GM03348 (cell line): Measurements from ENCODE around the gene MNAT1.
"Not testable (repeated sequence)": the region's sequence is repeated elsewhere in the genome, so short reads cannot be mapped to it uniquely, and the experiment has no call there.

Experiments used
- DNase-seq: peaks from one replicate; pipeline ENCODE4 v3.0.0; 2012; ENCODE audit warnings: low spot score

The MNAT1 gene

GRCh38 chr14:60738843-60739508 lies 4.4 kb downstream of the MNAT1 start:
- no peak for DNase-seq

GRCh38 chr14:60744566-60744965 lies 10.0 kb downstream of the MNAT1 start:
- no peak for DNase-seq

DNA sequence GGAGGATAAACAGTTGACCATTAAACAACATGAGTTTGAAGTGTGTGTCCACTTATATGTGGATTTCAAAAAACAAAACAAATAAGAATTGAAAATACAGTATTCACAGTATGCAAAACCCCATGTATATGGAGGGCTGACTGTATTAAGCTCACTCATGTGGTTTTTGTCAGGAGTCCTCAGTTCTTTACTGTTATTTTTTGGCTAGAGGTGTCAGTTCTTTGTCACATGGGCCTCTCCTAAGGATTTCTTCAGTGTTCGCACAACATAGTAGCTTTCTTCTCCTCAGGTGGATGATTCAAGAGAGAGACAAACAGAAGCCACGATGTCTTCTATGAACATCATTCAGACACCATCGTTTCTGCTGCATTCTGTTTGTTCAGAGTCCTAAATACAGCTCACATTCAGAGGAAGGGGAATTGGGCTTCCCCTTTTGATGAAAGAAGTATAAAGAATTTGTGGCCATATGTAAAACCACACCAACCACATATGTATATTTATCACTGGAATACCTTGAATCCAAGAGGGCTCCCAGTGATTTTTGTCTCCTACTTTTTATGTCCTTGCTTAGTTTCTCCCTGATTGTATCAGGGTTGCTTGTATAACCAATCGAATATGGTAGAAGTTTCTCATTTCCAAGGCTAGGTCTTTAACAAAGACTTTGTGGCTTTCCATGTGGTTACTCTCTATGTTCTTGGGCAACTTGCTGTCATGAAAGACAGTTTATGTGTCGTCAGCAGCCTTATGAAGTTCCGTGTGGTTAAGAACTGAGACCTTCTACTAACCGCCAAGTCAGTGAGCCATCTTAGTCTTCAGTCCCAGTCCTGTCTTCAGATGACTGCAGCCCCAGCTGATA lies 18.9 kb downstream of the MNAT1 start:
- no peak for DNase-seq

- no peak for DNase-seq
These were observed 22.3 kb downstream of the MNAT1 start for GRCh38 chr14:60756847-60757246.

DNA sequence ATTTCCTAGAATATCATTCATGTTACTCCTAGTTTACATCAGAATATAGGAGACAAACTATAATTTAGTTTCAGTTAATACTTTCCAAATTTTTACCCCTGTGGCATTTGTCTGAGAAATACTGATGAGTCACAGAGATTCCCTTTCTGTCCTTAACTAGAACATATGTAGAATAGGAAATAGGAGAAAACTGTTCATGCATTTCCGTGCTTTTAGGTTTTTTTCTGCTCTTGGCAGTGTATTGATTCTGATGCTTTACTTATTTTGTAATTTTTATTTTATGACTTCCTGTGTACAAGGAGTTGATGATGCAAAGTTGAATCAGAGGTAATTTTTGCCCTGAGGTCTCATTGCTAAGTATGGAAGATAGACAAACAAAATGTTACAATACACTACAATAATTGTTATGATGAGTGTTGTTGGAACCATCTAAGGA lies 23.0 kb downstream of the MNAT1 start:
- DNase-seq = peak; percentile 61

DNA sequence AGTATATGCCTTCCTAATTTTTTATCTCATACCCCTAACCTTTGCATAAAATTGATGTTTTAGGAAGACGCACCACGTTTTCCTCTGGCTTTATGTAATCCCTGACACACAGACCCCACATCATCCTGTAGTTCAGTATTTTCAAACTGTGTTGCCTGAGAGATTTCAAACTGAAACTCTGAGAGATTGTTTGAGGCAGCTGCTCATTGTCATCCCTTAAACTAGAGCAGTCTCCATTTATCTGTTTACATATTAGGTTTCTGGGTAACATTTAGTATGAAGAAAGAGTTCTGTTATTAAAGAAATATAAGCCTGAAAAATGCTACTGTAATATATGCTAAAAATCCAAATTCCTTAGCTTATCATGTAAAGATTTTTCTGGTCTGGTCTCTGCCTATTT lies 24.3 kb downstream of the MNAT1 start:
- DNase-seq = no peak

DNA sequence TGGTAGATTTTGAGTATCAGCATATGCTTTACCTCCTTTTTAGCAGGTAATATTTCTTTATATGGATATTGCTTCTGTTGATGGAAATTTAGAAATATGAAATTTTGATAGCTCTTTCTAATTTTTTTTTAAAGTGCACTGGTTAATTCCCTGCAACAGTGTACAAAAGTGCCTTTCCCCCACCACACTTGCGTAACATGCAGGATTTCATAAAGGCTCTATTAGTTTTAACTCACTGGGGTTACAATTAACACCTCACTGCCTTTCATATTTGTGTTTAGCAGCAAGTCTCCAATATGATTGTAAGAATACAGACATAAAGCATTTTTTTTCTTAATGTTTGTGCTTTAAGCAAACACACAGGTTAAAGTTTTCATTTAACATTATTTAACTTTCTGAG lies 25.6 kb downstream of the MNAT1 start:
- no peak for DNase-seq

GRCh38 chr14:60760644-60761364 lies 26.2 kb downstream of the MNAT1 start:
- no peak for DNase-seq

DNA sequence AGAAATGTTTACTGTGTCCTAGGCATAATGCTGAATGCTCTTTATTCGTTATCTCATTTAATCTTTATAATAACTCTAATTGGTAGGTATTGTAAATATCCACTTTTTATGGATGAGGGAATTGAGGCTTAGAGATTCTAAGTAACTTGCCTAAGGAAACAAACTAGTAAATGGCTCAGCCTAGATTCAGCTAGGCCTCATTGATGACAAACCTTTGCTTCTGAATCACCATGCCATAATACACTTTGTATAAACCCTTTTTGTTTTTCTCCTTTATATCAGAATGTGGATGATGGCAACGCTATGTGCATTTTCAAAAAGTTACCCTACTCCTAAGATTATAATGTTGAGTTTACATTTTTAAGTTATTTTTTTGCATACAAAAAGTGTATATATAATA lies 34.0 kb downstream of the MNAT1 start:
- DNase-seq = no peak

DNA sequence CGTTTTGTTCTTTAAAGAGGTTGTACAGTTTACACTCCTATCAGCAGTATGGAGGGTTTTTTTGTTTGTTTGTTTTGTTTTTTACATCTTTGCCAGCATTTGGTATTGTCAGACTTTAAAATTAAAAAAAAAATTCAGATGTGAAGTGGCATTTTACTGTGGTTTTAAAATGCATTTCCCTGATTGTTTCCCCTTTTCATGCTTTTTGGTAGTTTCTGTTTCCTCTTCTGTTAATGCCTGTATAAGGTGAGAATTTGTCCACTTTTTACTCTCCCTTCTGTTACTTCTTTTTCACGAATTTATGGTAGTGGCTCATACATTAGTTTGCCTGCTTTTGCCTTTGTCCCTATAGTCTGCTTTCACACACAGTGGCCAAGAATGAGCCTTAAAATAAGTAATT lies 36.6 kb downstream of the MNAT1 start:
- DNase-seq = no peak

DNA sequence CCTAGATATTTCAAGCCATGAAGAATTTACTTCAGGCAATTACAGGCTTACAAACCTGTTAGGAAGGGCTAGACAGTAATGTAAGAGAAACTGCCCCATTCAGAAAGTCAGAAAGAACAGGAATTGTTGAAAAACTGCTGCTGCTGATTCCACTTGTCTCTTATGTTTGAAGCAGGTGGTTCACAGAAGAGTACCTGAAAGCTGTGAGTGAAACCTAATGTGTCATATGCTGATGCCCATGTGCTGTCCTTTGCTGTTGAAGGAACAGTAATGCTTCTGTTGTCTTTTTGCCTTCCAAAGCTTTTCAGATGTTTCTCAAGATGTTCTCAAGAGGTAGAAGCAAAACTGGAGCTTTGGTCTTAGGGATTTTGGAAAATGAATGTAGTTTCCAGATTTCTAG lies 39.0 kb downstream of the MNAT1 start:
- no peak for DNase-seq

DNA sequence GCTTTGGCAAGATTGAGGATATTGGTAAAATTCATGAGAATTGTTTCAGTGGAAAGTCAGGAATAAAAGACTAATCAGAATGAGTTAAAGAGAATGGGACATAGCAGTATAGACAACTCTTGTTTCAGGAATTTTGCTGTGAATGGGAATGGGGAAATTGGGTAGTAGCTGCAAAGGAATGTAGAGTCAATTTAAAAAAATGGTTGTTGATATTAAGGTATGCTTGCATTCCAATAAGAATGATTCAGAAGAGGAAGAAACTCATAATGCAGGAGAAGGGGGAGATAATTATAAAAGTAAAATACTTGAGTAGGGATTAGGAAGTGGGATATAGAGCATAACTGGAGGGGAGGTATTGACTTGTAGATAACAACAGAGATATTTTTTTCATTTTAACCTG lies 40.7 kb downstream of the MNAT1 start:
- DNase-seq = peak; percentile 65

DNA sequence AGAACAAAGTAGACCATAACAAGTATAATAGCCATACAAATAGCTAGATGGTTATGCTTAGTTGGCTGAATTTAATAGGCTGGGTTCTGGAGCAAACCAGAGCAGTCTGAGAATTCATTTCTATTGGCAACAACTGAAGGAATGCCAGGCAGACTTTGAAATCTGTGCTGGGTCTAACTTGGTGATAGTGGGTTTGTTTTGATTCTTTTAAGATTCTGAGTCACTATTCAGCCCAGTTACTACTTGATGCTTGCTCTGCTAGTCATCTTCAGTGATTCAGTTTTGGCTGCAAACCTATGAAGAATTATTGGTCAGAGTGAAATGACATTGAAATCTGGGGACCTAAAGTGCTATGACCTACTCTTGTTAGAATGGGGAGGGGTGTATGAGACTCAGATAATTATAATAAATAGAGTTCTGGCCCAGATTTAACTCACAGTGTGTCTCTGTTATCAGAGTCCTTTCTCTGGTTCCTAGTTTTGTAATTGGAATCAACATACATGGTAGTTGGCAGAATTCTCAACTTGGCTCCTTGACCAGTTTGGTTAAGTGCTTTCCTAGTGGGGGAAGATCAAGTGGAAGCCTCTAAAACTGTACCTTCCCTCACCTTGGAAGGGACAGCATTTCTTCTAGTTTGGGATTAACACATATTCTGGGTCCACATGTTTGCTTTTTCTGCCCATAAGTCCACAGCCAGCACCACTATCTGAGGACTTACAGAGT lies 43.5 kb downstream of the MNAT1 start:
- peak; percentile 80 for DNase-seq

DNA sequence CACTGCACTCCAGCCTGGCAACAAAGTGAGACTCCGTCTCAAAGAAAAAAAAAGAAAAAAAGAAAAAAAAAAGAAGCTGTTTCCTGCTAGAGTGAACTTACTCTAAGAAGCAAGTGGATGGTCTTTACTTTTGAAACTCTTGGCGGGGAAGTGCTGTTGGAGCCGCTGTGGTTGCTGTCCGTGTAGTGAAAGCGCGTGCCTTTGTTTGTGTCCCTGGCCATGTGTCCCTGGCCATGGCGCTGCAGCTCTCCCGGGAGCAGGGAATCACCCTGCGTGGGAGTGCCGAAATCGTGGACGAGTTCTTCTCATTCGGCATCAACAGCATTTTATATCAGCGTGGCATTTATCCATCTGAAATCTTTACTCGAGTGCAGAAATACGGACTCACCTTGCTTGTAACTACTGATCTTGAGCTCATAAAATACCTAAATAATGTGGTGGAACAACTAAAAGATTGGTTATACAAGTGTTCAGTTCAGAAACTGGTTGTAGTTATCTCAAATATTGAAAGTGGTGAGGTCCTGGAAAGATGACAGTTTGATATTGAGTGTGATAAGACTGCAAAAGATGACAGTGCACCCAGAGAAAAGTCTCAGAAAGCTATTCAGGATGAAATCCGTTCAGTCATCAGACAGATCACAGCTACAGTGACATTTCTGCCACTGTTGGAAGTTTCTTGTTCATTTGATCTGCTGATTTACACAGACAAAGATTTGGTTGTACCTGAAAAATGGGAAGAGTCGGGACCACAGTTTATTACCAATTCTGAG lies 45.4 kb downstream of the MNAT1 start:
- not testable (repeated sequence) for DNase-seq

- DNase-seq = not testable (repeated sequence)
These were observed 46.0 kb downstream of the MNAT1 start for GRCh38 chr14:60780558-60780957.

GRCh38 chr14:60786905-60787304 lies 52.3 kb downstream of the MNAT1 start:
- DNase-seq = no peak

DNA sequence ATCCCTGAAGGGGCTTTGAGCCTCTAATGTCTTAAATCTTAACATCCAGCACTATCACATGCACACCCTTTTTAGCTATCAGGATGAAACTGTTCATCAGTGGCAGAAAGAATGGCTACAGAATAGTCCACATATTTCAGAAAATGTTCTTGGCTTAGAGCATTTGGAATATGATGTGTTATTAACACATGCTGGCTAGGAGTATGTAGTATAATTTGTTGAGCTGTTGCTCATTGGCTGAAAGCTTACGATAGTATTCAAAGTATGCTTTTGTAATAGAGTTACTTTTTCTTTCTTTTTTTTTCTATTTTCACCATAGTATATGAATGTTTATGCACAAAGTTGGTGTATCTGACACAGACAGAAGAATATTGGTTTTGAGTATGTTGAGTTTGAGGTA lies 55.1 kb downstream of the MNAT1 start:
- DNase-seq = no peak

- DNase-seq = no peak
These were observed 56.3 kb downstream of the MNAT1 start for GRCh38 chr14:60790850-60791249.

GRCh38 chr14:60796434-60796833 lies 61.9 kb downstream of the MNAT1 start:
- DNase-seq = no peak

GRCh38 chr14:60800409-60800808 lies 65.8 kb downstream of the MNAT1 start:
- no peak for DNase-seq

DNA sequence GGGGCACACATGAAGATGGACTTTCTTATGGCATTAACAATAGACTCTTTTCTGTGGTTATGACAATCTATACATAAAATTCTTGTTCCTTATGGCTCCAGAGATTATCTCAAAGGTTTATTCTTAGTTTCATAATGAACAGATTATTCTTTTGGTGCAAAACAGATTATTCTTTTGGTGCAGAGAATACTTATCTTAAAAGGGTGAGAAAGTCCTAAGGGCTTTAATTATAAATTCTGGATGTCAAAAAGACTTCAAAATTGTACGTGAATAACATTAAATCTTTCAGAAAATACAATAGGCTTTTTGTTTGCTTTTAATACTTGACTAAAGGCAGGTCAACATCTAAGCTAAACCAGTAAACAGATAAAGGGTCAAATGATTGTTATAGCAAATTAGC lies 69.3 kb downstream of the MNAT1 start:
- no peak for DNase-seq
